Dermis microvascular lymphatic vessel endothelial cell (primary cell): ENCODE data around the gene RPTOR. TPM values are rescaled to one million over a fixed set of nuclear protein-coding genes. Genes with fewer than 3 reads are reported as not detected.
"Not testable (repeated sequence)": the region's sequence is repeated elsewhere in the genome, so short reads cannot be mapped to it uniquely, and the experiment has no call there.

Experiments
- DNase-seq, 2 donors: peaks; one replicate each; pipeline versions ENCODE4 v3.0.0 to v3.0.0-alpha.2; 2010; ENCODE audit warnings: low read depth in 2 of 2
- total RNA-seq: library from RNA; depleted of rRNA; stranded (reverse); fragments of >200 nt; gene quantifications from 2 replicates; pipeline ENCODE4 v1.2.1, GENCODE V29; 2014

Gene RPTOR
- total RNA-seq, 1 donor from 2014 or later, result 10.5 TPM

DNA sequence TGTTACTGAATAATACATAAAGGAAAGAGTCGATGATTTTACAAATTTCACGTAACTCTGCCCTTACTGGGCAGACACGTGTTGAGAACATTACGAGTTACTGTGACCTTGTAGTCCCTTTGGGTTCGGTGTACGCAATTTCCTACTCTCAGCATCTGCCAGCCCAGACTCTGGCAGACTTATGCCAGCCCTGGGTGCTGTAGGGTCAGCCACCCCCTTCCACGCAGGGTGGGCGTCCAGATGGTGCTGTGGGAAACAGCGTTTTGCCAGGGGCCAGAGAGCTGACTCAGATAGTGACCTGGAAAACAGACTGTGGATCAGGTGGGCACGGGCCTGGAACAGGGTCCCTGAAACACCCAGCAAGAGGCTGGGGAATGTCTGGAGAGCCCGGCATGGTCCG is 148.9 kb downstream of the RPTOR start:
- DNase-seq, result no peak

DNA sequence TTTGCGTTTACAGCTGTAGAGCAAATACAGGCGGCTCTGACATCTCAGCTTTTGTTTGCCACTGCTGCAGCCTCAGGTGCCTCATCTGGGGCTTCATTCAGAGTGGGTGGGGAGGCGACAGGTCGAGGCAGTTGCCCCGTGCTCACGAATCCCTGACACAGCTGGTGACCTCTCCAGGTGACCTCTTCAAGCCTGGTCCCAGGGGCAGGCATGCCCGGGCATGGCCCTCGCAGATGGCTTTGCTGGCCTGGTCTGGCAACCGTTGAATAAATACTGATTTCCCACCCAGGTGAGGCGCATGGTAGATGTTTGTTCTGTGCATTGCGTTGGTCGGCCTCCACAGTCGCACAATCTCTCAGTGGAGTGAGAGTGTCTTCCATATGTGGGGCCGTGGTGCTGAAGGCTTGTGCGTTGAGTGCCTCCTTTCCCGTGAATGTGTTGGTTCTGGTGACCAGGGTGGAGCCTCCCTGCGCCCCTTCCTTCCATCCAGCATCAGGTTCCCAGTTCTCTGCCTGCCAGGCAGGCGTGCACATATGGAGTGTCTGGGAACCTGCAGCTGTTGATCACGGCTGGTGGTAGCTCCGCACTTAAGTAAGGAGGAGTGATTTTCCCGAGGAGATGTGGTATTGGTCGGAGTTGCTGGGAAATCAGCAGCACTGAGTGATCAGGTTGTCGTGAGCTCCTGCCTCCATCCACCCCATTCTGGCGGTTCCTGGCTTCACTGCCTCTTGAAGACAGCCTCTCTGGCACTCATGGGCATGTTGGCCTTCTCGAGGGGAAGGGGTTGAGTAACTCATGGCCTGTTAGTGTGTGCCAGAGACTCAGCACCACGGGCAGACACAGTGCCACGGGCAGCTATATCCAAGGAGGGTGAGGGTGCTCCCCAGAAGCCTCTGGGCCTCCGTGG is 149.7 kb downstream of the RPTOR start:
- no peak for DNase-seq

DNA sequence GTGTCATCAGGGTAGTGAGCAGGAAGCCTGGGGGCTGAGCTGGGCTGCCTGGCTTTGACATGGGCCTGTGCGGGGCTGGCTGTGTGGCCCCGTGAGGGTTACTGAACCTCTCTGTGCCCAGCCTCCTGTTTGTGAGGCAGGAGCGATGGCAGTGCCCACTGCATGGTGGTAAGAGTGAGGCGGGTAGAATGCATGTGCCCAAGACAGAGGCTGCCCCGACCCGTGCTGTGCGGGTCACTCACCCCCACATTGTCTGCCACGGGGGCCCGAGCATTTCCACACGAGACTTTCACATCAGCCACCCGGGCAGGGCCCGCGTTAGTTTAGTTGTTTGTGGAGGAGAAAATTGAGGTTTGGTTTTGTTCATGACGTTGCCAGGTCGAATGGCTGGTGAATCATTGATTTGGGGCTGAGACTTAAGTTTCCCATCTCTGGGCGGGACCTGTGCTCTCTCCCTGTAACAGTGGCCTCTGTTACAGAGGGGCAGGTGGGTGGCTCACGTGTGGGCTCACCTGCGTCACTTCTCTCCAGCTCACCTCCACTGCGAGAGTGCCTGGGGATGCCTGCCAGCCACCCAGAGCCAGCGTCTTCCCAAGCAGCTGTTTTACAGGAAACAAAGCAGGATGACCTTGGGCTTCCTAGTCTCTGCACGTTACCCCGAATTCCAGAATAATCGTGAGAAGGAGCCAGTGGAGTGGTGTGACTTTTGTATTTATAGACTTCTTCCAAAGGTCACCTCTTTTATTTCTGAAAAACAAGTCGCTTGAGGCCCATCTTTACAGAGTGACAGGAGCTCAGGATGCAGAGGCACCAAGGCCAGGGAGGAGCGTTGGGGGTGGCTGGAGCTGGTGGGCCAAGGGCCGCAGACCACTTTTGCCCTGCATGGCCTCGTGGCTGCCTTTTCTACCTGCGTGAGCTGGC is 150.6 kb downstream of the RPTOR start:
- DNase-seq, result peak in 1 of 2 donors; percentile 40

DNA sequence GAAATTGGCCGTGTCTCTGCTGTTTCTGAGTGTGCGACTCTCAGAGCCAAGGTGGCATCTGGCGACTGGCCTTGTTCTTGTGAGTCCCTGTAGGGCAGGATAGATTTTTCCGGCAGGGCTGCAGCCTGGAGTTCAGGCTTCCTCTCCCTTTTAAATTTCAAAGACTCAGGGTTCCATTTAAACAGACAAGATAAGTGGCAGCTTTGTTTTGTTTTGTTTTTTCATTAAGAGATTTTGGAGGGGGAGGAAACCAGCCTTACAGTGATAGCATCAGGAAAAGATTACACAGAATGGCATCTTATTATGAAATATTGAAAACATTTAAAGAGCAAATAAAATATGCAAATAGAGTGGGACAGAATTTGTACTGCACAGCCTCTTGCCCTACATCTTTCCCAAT is 151.3 kb downstream of the RPTOR start:
- DNase-seq, result peak in 1 of 2 donors; percentile 8

DNA sequence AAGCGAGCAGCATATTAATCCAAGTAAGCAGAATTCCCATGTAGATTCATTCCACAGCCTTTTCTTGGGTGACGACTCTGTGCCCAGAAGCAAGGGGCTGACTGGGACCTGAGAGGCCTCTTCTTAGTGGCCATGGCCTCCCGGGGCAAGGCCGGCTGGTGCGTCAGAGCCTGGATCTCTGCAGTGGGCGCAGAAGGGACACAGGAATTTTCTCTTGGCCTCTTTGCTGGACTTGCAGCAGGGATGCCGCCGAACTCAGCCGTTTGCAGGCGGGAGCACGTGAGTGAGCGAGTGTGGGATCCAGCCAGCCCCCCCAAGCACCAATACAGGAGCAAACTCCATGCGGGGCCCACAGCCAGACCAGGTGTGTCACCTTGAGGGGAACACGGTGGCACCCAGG is 151.8 kb downstream of the RPTOR start:
- no peak for DNase-seq

DNA sequence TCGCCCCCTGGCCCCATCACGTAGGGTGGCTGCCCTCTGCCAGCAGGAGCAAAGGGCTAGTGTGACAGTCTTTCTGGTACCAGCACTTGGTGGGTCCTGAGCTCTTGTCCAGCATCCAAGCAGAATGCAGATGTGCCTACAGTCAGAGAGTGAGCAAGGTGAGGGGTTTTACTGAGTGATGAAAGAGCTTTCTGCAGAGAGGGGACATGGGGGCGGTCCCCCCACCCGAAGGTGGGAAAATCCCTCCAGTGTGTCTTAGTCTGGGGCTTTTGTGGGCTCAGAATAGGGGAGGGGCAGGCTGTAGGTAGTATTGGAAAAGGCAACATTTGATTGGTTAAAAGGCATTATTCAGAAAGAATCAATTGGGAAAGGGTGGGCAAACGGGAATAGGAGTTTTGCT is 152.3 kb downstream of the RPTOR start:
- no peak for DNase-seq

DNA sequence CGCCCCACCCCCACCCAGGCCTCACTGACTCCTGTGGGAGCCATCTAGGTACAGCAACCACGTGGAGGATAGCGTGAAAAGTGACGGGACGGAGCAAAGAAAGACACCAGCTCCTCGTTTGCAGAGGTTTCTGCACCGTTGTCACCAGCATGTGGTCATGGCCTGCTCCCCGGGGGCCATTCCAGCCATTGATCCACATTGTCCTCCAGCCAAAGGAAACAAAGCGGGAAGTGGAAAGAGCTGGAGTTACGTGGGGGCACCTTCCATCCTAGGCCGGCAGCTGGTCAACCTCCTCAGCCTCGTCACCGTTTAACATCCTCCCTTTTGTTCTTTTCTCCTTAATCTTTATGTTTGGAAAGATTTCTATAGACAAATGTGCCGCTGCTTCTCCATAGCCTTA is 153.7 kb downstream of the RPTOR start:
- DNase-seq, result no peak

DNA sequence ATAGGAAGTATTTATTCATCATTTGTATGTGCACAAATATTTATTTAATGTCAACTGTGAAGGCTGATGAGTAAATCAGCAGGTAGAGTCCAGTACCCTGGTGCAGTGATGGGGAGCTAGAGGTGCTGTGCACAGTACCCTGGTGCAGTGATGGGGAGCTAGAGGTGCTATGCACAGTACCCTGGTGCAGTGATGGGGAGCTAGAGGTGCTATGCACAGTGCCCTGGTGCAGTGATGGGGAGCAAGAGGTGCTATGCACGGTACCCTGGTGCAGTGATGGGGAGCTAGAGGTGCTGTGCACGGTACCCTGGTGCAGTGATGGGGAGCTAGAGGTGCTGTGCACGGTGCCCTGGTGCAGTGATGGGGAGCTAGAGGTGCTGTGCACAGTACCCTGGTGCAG is 154.6 kb downstream of the RPTOR start:
- not testable (repeated sequence) for DNase-seq

DNA sequence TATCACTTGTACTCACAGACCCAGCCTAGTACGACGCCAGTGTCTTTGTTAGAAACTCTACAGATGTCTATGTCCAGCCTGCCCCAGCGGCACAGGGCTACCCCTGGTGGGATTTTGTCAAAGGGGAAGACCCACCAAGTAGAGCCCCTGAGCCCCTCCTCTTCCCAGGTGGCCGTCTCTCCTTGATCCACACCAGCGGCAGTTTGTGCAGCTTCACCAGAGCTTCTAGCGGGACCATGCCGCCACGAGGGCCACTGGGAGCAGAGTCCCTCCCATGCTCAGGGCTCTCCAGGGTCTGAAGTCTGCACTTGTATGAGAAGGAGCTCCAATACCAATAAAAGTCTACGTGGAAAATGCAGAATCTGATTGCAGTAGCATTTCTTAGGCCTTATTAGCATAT is 157.1 kb downstream of the RPTOR start:
- DNase-seq, result no peak

DNA sequence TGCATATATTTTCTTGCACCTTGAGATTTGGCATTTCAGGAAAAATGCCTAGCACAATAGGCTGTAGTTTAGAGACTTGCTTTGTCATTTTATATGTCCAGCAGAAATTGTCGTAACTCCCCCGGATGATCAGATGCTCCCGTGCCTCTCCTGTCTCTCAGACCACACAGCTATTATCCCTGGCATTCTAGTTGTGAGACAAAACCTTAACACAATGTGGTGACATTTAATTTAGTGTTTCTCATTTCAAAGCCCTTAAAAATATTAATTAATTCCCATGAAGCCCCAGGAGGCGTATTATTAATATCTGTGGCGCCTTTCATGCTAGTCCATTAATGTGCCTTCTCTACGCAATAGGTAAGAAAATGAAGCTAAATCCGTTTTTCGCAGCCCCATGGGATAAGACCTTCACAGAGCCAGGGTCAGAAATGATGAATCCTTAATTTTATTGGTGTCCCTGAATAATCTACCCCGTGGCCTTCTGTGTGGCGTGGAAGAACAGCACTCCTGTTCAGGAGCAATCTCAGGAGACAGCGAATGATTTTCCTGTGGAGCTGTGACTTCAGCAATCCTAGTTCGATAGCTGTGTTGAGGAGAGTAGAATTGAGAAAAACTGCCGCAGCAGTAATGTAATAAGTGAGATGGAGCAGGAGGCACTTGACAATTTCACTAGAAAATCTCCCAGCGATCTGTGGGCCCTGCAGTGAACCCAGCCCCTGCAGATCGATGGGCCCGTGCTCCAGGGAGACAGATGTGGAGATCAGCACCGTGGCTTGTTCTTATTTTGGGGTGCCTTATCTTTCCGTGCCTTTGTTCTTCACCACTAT is 157.9 kb downstream of the RPTOR start:
- DNase-seq, result no peak

DNA sequence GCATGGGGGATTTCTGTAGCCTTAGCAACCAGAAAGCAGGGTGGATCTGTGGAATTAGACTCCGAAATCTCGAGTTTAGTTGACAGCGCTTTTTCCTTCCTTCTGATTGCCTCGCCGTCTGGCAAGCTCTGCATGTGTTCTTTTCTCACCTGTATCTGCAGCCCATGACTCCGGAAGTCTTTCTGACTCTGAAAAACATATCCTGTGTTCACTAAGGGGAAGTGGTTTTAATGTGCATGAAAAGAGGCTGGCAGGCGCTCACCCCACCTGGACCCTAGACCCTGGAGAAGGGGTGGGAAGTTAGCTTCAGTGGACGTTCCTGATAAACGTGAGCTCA is 158.5 kb downstream of the RPTOR start:
- DNase-seq, result no peak

DNA sequence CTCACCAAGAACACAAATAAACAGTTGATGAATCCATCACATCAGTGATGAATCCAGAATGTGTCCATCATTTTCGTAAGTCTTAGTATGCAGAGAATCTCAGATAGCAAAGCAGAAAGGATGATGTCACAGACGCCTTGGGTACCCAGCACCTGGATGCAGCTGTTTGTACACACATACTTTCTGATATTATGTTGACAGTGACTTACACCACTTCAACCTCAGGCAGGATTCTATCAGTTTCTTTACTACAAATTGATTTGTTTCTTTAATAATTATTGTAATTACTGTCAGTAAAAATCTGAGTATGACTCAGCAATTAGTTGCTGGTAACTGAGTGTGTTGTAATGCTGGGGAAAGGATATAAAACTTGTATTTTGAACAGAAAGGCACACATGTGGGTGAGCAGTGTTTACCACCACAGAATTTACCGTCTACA is 159.8 kb downstream of the RPTOR start:
- DNase-seq, result no peak

DNA sequence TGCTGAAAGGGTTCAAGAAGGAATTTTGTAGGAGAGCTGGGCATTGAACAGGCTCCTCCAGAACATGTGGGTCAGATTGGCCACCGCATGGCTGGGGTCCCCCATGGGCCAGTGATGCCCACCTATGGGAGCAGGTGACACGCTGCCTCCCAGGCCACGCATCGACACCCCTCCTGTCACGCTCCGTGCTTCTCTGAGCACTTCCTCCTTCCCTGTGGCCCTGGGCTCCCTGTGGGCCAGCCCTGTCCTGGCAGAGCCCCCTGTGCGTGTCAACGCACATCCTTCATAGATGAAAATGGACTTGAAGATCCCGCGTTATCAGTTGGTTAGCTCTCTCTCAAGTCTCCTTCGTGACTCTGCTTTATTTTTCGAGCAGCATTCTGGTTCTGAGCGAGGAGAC is 160.3 kb downstream of the RPTOR start:
- no peak for DNase-seq

DNA sequence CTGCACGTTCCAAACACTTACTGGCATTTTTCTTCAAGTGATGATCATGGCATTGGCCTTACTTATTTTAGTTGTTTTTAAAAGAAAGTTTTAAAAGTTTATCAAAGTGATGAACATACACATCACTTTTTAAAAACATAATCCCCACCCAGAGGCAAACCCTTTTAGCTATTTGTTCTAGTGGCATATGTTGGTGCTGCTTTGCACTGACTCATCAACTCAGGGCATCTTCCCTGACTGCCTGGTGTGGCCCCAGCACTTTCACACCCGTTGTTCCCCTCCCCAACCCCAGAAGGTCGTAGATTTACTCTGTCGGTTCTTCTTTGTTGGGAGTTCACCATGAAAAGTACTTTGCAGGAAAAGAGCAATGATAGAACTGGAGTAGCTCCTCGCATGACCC is 161.3 kb downstream of the RPTOR start:
- no peak for DNase-seq

DNA sequence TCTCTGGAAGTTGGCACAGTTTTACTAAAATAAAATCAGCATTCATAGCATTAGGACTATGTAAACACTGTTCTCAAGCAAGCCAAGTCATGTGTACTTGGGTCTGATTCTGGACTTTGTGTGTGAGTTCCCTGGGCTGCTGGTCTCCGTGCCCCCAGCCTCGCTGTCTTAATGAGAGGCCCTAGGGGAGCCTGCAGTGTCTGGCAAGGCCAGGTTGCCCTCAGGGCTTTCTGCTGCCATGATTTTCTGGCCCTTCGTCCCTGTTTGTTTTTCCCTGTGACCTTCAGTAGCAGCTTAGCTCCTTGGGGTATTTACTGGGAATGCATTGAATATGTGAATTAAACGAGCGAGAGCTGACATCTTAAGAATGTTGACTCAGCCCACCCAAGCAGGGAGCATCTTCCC is 161.8 kb downstream of the RPTOR start:
- no peak for DNase-seq

DNA sequence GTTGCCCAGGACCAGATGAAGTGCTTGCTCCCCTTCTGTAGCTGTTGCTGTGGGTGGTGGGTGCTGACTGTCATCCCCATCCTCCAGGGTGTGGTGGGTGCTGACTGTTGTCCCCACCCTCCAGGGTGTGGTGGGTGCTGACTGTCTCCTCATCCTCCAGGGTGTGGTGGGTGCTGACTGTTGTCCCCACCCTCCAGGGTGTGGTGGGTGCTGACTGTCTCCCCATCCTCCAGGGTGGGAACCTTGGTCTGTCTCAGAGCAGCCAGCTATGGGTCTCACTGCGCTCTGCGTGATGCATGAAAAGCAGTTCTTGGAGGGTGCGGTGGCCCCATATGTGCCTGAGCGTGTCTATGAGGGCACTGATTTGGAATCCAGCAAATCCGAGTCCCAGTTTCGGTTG is 163.8 kb downstream of the RPTOR start:
- no peak for DNase-seq

DNA sequence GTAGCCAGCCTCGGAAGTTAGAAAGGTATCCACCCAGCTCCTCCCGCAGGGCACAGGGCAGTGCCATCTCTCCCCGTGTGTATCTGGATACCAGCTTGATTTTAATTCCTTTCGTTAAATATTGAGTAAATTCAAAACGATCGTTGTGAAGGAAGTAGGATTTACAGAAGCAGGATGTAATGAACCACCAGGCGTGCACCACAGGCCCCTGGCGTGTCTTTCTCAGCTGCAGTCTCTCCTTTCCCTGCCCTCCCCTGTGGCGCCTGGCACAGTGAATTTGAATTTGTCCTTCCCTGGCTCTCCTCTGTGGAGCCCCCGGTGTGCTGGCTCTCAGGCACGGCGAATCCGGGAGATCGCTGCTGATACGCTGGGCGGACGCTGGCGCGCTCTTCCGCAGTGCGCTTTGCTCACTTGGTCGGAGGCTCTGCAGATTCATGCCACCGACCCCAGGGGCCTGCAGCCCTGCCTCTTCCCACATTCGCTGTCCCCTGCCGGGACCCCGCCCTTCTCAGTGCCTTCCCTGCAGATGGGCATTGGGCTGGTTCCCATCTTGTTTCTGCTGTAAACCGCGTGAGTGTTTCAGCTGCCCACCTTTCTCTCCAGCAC is 164.6 kb downstream of the RPTOR start:
- no peak for DNase-seq

DNA sequence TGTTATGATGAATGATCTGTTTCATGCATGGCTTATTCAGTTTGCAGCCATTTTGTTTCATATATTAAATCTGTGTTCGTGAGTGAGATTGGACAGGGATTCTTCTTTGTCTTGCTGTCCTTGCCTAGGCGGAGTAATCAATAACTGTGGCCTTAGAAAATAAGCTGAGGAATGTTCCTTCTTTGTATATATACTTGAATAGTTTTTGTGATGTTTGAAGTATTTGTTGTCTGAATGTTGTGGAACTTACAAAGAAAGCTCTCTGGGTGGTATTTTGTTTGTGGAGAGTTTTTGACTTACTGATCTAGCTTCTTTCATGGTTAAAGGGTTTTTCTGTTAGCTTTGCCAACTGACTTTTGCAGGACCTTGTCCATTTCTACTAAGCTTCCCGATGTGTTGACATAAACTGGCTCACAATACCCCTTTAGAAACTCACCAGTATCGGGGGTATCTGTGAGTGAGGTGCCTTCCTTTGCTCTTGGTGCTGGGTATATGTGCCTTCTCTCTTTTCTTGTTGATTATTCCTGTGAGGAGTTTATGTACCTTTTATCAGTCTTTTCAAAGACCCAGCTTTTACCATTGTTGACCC is 166.2 kb downstream of the RPTOR start:
- no peak for DNase-seq

DNA sequence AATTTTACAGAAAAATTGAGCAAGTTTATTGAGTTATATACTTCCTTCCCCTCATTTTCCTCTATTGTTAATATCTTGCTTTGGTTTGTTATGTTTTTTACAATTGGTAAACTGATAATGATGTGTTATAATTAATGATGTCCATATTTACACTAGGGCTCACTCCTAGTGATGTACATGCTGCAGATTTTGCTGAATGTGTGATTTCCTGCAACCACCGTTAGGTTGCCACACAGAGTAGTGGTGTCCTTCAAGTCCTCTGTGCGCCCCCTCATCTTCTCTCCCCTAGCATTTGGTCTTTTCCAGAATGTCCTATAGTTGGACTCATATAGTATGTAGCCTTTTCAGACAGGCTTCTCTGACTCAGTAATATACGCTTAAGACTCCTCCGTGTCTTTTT is 167.5 kb downstream of the RPTOR start:
- no peak for DNase-seq

DNA sequence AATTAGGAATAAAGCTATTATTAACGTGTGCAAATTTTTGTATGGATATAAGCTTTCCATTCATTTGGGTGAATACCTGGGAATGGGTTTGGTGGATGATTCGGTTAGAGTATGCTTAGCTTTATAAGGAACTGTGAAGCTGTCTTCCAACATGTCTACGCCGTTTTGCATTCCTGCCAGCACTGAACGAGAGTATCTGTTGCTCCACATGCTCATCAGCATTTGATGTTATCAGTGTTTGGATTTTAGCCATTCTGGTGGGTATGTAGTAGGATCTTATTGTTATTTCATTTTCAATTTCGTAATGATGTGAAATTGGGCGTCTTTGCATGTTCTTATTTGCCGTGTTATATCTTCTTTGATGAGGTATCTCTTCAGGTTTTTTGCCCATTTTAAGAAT is 168.0 kb downstream of the RPTOR start:
- no peak for DNase-seq
